OCI-LY7 (cell line): ENCODE data around the gene NOTCH3. TPM values are rescaled to one million over a fixed set of nuclear protein-coding genes. Genes with fewer than 3 reads are reported as not detected.

Experiments
- BruUV-seq: library from RNA; stranded (reverse); fragments of 400-500 nt; replicated peaks from 2 replicates; lab custom pipeline; 2021; lab: Mats Ljungman, UMichigan
- CTCF ChIA-PET: fragments of 300-600 bp; sonication (Branson Sonifier 250); formaldehyde crosslinking; loops from one replicate; lab custom pipeline; 2022; ENCODE audit warnings: antibody characterized with exemption; ENCODE audit not compliant: unreplicated experiment; lab: Charles Lee
- POLR2A ChIA-PET: fragments of 300-600 bp; sonication (Branson Sonifier 250); formaldehyde crosslinking; loops from one replicate; lab custom pipeline; 2022; ENCODE audit warnings: antibody characterized with exemption; lab: Charles Lee
- DNase-seq: peaks from one replicate; pipeline ENCODE4 v3.0.0-alpha.2; 2015; ENCODE audit warnings: low spot score
- H2AFZ ChIP-seq: fragments of 200-600 bp; sonication (generic), shearing (Covaris generic); 2 replicates; pipeline ENCODE4 v1.6.1; 2014; ENCODE audit warnings: mild to moderate bottlenecking, antibody characterized with exemption, low read length, moderate library complexity
- H3K27ac ChIP-seq: fragments of 200-600 bp; sonication (generic); 2 replicates; pipeline ENCODE4 v1.5.1; 2014; ENCODE audit warnings: mixed run types, low read depth, mild to moderate bottlenecking, moderate library complexity, low read length, inconsistent platforms; ENCODE audit not compliant: poor library complexity, severe bottlenecking
- H3K36me3 ChIP-seq: fragments of 200-600 bp; sonication (generic); 2 replicates; pipeline ENCODE4 v1.6.1; 2014; ENCODE audit warnings: mild to moderate bottlenecking, antibody characterized with exemption, low read length, moderate library complexity, mixed read lengths; ENCODE audit not compliant: insufficient read depth
- H3K4me1 ChIP-seq: fragments of 200-600 bp; sonication (generic); 2 replicates; pipeline ENCODE4 v1.5.1; 2014; ENCODE audit warnings: mild to moderate bottlenecking, low read length; ENCODE audit not compliant: insufficient read depth, poor library complexity, severe bottlenecking
- H3K4me2 ChIP-seq: fragments of 200-600 bp; sonication (generic); 2 replicates; pipeline ENCODE4 v1.6.1; 2014; ENCODE audit warnings: mild to moderate bottlenecking, low read length
- H3K4me3 ChIP-seq: fragments of 200-600 bp; sonication (generic); 2 replicates; pipeline ENCODE4 v1.5.1; 2014; ENCODE audit warnings: mild to moderate bottlenecking, low read depth, low read length; ENCODE audit not compliant: poor library complexity, severe bottlenecking
- H3K79me2 ChIP-seq: fragments of 200-600 bp; sonication (generic); 2 replicates; pipeline ENCODE4 v1.6.1; 2016; ENCODE audit warnings: low read depth, mild to moderate bottlenecking, low read length, moderate library complexity, mixed read lengths; ENCODE audit not compliant: insufficient read depth
- H3K9me2 ChIP-seq: fragments of 200-600 bp; sonication (generic); 2 replicates; pipeline ENCODE4 v1.6.1; 2016; ENCODE audit warnings: mild to moderate bottlenecking, low read length, mixed read lengths; ENCODE audit not compliant: insufficient read depth
- H3K9me3 ChIP-seq: fragments of 200-600 bp; sonication (generic); 2 replicates; pipeline ENCODE4 v1.6.1; 2014; ENCODE audit warnings: mild to moderate bottlenecking, mixed run types, low read length, mixed read lengths
- H4K20me1 ChIP-seq: fragments of 200-600 bp; sonication (generic); 2 replicates; pipeline ENCODE4 v1.6.1; 2014; ENCODE audit warnings: mild to moderate bottlenecking, antibody characterized with exemption, low read length, moderate library complexity, mixed read lengths; ENCODE audit not compliant: insufficient read depth
- EZH2phosphoT487 ChIP-seq: fragments of 200-600 bp; sonication (generic); IDR thresholded peaks from 2 replicates; pipeline ENCODE4 v1.6.1; 2018; ENCODE audit warnings: low read depth, borderline replicate concordance, mild to moderate bottlenecking, mixed run types, antibody characterized with exemption, low read length, moderate library complexity, mixed read lengths
- intact Hi-C: fragments of 100-400 bp; cut with micrococcal nuclease; formaldehyde crosslinking; loops from one replicate; pipeline ENCODE4 v1.10.0; 2022; ENCODE audit not compliant: unreplicated experiment
- total RNA-seq, 2 experiments: library from RNA; depleted of rRNA in 1 of 2; stranded (reverse); fragments of >200 nt in 1 of 2; shearing (Covaris generic) in 1 of 2; gene quantifications; 2 replicates each; pipeline ENCODE4 v1.2.3, GENCODE V29; 2014 to 2022
- TF ChIP-seq, protein P1 (sequence below): fragments of 200-600 bp; sonication (generic); conservative IDR thresholded peaks from 2 replicates; pipeline ENCODE4 v1.5.1; 2014; ENCODE audit warnings: mild to moderate bottlenecking, antibody characterized with exemption, low read length, moderate library complexity, mixed read lengths

Gene NOTCH3
- total RNA-seq, 2 experiments from 2014 or later, result 0.25 TPM; not detected in 1

DNA sequence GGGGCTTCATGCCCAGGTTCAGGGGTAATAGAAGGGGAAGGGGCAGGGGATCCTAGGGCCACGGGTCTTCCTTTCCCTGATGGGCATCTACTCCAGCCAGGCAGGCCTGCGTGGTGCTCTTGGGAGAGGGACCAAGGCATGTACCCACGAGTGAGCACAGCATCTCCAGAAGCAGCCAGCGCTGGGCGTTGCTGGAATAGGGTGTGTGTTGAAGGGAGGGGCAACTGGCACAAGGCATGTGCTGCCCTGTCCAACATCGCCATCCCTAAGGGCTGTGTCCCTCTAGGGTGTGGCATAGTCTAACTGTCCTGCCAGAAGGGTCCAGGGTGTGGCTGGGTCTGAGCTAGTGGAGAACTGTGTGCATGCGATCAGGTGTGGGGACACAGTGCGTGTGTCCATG lies 2.9 kb downstream of the NOTCH3 start:
- peaks cover 21% of the 10 kb centered on the region for H3K4me1 ChIP-seq
- H3K4me3 ChIP-seq, result no peak overlapping the region
- H3K36me3 ChIP-seq, result no peaks in the 10 kb centered on the region
- no TSS peak for BruUV-seq
- intact Hi-C loops, result no loop called here
- H4K20me1 ChIP-seq, result no peaks in the 10 kb centered on the region
- POLR2A ChIA-PET, result interaction anchor here (0.5 to 0.6 kb wide), 2 partner anchors 8 to 1977 kb away, joined by 3 to 6 read pairs; no protein-coding TSS in a partner anchor
- no peak overlapping the region for H3K27ac ChIP-seq
- H2AFZ ChIP-seq, result no peak overlapping the region
- H3K79me2 ChIP-seq, result no peaks in the 10 kb centered on the region
- no peaks in the 10 kb centered on the region for H3K9me2 ChIP-seq
- no peak for DNase-seq
- CTCF ChIA-PET, result no interaction called here
- no peak for TF ChIP-seq EZH2phosphoT487
- TF ChIP-seq, protein P1, sequence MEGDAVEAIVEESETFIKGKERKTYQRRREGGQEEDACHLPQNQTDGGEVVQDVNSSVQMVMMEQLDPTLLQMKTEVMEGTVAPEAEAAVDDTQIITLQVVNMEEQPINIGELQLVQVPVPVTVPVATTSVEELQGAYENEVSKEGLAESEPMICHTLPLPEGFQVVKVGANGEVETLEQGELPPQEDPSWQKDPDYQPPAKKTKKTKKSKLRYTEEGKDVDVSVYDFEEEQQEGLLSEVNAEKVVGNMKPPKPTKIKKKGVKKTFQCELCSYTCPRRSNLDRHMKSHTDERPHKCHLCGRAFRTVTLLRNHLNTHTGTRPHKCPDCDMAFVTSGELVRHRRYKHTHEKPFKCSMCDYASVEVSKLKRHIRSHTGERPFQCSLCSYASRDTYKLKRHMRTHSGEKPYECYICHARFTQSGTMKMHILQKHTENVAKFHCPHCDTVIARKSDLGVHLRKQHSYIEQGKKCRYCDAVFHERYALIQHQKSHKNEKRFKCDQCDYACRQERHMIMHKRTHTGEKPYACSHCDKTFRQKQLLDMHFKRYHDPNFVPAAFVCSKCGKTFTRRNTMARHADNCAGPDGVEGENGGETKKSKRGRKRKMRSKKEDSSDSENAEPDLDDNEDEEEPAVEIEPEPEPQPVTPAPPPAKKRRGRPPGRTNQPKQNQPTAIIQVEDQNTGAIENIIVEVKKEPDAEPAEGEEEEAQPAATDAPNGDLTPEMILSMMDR, result no peak
- H3K4me2 ChIP-seq, result peak overlapping the region; percentile 6; the same call in 1 of the 2 replicates
- H3K9me3 ChIP-seq, result no peaks in the 10 kb centered on the region

DNA sequence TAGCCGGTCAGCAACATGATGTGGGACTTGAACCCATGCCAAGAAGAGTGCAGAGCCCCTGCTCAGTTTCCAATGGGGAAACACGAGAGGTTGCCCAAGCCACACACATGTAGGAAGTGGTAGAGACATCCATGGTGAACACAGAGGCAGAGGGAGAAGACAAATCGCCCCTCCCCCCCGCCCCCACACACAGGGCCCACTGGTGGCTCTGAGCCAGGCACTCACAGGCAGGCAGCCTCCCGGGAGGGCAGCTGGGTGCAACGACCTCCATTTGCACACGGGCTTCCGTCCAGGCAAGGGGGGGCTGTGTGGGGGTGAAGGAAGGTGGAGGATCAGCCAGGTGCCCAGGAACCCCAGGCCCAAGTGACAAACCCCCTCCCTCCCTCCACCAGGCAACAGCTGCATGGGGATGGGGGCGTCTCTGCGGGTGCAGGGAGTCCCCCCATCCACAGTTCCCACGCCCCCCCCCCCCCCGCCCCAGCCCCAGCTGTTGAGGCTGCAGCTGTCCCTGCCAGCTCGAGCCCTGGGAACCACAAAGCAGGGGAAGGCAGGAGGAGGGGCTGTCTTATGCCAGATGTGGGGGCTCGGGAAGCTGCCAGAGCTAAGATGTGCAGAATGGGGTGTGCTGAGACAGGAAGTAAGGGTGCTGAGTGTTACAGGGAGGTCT lies 3.4 kb downstream of the NOTCH3 start:
- H3K4me1 ChIP-seq, result peaks cover 21% of the 10 kb centered on the region
- peak; percentile 60 for DNase-seq
- H3K4me2 ChIP-seq, result peak overlapping the region; percentile 13; the same call in 1 of the 2 replicates
- BruUV-seq, result no TSS peak
- H3K27ac ChIP-seq, result no peak overlapping the region
- H3K9me2 ChIP-seq, result no peaks in the 10 kb centered on the region
- H3K9me3 ChIP-seq, result no peaks in the 10 kb centered on the region
- no peak overlapping the region for H2AFZ ChIP-seq
- H3K4me3 ChIP-seq, result no peak overlapping the region
- intact Hi-C loops, result no loop called here
- TF ChIP-seq EZH2phosphoT487, result no peak
- TF ChIP-seq, protein P1, result no peak
- H4K20me1 ChIP-seq, result no peaks in the 10 kb centered on the region
- CTCF ChIA-PET, result interaction anchor here (0.6 kb wide), 1 partner anchor 32 kb away, joined by 4 read pairs; no protein-coding TSS in a partner anchor
- no peaks in the 10 kb centered on the region for H3K79me2 ChIP-seq
- H3K36me3 ChIP-seq, result no peaks in the 10 kb centered on the region
- POLR2A ChIA-PET, result interaction anchor here (0.5 to 0.6 kb wide), 2 partner anchors 9 to 1977 kb away, joined by 3 to 6 read pairs; no protein-coding TSS in a partner anchor

DNA sequence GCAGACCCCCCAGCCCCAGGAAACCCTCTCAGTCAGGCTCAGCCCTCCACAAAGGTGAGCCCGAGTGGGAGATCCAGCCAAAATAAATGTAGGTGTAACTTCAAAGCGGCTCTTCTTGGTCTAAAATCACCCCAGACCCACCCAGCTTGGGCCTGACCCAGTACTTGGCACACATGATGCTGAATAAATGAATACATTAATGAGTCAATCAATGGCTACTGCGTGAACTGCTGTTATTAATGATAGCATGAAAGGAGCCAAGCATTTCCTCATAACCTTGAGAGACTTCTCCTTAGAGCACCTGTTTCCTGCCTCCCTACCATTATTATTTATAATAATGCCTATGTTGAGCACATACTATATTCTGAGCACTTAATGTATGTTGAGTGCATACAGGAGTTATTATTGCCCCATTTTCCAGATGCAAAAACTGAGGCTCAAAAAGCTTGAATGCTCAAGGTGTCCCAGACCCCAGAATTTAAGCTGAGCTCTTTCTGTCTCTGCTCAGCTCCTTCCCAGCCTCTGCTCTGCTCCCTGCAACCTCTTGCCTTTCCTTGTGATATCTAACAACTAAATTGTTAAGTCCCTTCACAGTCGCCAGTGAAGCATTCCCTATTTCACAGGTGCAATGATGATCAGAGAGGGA lies 4.3 kb downstream of the NOTCH3 start:
- Histone ChIP-seq H3K27ac (no peak overlapping the region), H3K4me3 (no peak overlapping the region), H3K4me1 (peaks cover 21% of the 10 kb centered on the region), H3K9me2 (no peaks in the 10 kb centered on the region), H3K4me2 (0 out of 2 replicates have a peak overlapping the region, but pooled peaks have one; percentile 0), H3K36me3 (no peaks in the 10 kb centered on the region), H2AFZ (no peak overlapping the region), H4K20me1 (no peaks in the 10 kb centered on the region), H3K9me3 (no peaks in the 10 kb centered on the region), H3K79me2 (no peaks in the 10 kb centered on the region)
- TF ChIP-seq, protein P1, result no peak
- TF ChIP-seq EZH2phosphoT487, result no peak
- DNase-seq, result no peak
- CTCF ChIA-PET, result no interaction called here
- POLR2A ChIA-PET, result no interaction called here
- intact Hi-C loops, result no loop called here
- no TSS peak for BruUV-seq
